GM18505 (cell line): ENCODE data around the gene TSPAN7.

Source experiments
- ATAC-seq: cut with Tn5 transposase; IDR thresholded peaks from one replicate; pipeline ENCODE4 v1.9.1; 2021; ENCODE audit not compliant: unreplicated experiment
- POLR2A ChIP-seq: IDR thresholded peaks from 4 replicates; pipeline ENCODE4 v1.6.1; 2011; ENCODE audit warnings: borderline replicate concordance; ENCODE audit not compliant: insufficient read depth, insufficient read length; ENCODE audit errors: extremely low read depth

Gene TSPAN7

GRCh38 chrX:38636949-38637819, 75.8 kb downstream of the TSPAN7 start:
- ATAC-seq, result no peak
- no peak for TF ChIP-seq POLR2A

DNA sequence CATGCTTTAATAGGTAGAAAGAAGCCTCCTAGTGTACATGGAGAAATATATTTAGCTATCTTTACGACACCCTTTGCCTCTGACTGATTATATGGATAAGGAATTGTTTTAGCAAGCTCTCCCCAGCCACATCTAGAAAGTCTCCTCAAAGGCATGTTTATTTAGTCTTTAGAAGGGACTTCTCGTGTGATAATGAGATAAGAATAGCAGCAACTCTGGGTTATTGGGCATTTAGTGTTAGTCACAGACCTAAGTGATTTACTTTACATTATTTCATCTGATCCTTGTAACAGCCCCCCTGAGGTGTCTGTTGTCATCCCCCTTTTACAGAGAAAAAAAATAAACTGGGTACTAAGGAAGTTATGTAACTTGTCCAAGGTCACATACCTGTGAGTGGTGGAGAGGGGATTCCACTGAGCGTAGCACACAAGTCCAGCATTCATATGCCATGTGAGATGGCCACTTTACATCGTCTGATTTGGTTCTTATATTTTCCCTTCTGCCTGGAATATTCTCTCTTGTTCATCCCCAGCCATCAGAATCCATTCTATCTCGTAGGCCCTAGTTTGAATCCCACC, 77.7 kb downstream of the TSPAN7 start:
- ATAC-seq, result no peak
- no peak for TF ChIP-seq POLR2A

DNA sequence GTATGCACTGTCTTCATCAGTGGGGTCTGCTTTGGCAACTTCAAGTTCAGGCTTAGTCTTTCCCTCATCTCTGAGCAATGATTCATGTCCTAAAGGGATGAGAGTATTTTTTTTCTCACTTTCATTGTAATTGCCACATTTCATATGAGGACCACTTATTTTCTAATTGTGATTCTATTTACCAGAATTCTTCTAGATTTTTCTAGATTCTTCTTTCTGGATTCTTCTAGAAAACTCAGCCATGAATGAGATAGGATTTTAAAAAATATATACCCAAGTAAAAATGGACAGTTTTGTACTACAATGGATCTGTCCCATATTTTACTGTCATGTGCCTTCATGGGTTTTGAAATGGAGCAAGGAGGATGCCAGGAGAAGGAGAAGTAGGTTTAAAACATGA, 78.4 kb downstream of the TSPAN7 start:
- no peak for ATAC-seq
- TF ChIP-seq POLR2A, result no peak

GRCh38 chrX:38641197-38641596, 79.9 kb downstream of the TSPAN7 start:
- ATAC-seq, result no peak
- TF ChIP-seq POLR2A, result no peak

DNA sequence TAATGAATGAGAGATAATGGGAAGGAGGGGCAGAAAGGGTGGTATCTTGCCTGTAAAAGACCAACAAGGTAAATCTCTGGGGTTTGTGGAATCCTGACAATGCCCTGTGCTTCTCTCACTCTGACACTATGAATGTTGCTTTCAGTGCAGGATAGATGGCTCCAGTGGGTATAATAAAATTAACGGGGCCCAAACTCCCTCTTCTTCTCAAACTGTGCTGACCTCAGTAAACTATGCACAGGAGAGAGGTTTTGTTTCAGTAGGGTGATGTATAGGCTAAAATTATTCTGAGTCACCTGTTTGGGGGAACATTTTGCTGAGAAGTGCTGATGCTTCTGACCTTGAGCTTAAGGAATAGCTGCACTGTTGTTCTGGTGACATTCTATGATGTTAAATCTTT, 82.6 kb downstream of the TSPAN7 start:
- no peak for ATAC-seq
- no peak for TF ChIP-seq POLR2A

- ATAC-seq, result no peak
- TF ChIP-seq POLR2A, result no peak
Measured at GRCh38 chrX:38646129-38646528, 84.8 kb downstream of the TSPAN7 start.

- TF ChIP-seq POLR2A, result no peak
- ATAC-seq, result no peak
Measured at GRCh38 chrX:38649221-38649620, 87.9 kb downstream of the TSPAN7 start.

GRCh38 chrX:38649674-38650647, 88.6 kb downstream of the TSPAN7 start:
- no peak for ATAC-seq
- no peak for TF ChIP-seq POLR2A

DNA sequence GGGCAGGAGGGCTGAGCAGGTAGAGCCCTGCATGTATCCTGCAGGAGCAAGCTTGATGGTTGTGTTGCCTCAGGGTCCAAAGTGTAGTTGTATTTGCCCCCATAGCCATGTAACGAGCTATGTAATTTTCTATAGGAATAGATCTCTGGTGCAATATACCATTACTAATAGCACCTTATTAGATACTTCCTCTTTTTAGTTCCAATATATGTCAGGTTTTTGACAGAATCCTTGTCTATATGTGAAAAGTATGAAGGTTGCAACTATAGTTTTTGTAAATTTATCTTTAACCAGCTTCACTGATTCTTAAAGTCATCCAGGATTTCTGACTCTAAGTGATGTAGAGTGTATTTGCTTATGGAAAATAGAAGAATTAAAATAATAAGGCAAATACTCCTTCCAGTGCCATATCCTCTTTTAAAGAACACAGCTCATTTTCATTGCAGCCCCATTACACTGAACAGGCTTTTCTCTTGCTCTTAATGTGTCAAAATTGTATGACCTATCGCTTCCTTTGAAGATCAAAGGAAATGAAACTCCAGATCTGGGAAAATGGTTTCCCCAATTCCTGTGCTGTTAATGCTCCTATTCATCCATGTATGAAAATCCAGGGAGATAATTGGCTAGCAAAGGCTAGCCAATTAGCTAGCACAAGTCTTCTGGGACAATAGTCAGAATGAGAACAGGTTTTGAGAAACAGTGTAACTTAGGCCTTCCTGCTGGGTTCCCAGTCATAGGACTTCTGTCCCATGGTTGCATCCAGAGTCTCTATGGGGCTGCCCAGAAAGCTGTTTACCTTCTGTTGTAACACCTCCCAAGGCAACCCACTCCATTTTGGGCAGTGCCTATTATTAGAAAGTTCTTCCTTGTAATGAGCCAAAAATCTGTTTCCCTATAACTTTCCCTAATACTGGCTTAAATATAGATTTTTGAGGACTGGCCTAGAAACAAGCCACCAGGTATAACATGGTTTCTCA, 90.6 kb downstream of the TSPAN7 start:
- no peak for TF ChIP-seq POLR2A

DNA sequence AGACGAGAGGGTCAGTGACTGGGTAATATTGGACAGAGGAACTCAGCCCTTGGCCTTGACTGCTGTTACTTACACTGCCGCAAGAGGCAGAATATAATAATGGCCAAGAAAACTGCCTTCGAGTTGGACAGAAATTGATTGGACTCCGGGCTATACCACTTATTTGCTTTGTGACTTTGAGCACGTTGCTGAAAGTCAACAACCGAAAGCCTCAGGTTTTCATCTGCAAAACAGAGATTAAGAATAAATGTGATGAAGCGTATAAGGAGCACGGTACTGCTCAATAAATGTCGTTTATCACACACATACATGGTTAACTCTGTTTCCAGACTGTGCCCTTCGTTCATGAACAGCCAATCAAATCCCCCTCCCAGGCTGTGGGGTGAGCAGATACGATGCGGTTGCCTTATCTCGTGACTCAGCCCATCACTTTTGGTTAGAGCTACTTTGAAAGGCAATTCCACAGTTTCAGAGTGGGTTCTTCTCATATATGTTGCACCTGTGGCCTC, 91.6 kb downstream of the TSPAN7 start:
- no peak for TF ChIP-seq POLR2A
- no peak for ATAC-seq

More for the DNA sequence above, 90.6 kb downstream of the TSPAN7 start:
- ATAC-seq, result peak; percentile 62

- no peak for TF ChIP-seq POLR2A
- ATAC-seq, result no peak
Measured at GRCh38 chrX:38654302-38654701, 93.0 kb downstream of the TSPAN7 start.

- no peak for TF ChIP-seq POLR2A
- ATAC-seq, result no peak
Measured at GRCh38 chrX:38656350-38656915, 95.1 kb downstream of the TSPAN7 start.
